Measurements from ENCODE around the gene RPP40. TPM values are rescaled to one million over a fixed set of nuclear protein-coding genes. Genes with fewer than 3 reads are reported as not detected.

Gene RPP40
- total and polyA plus RNA-seq, 2 of the 8 experiments (the other 6 are each of a cell fraction or from before 2014, with no cell fraction given): 7.0 to 15.7 TPM

DNA sequence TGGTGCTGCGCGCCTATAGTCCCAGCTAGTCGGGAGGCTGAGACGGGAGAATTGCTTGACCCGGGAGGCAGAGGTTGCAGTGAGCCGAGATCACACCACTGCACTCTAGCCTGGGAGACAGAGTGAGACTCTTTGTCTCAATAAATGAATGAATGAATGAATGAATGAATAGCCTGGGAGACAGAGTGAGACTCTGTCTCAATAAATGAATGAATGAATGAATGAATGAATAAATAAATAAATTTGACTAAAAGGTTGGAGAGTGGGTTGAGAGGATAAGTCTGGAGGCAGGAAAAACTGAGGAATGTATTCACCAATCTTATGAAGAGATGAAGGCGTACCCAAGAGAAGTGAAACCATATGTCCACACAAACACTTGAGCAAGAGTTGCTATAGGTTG, 24.5 kb upstream of the RPP40 start:
- H2AFZ ChIP-seq (ENCODE audit: low read length): no peak overlapping the region
- ChIA-PET POLR2A (ENCODE audit: partially characterized antibody) (no interaction called here), CTCF (ENCODE audit: partially characterized antibody) (no interaction called here)
- H2BK12ac ChIP-seq (ENCODE audit: low read depth, low read length): no peak overlapping the region
- no peaks in the 10 kb centered on the region for H3K36me3 ChIP-seq (ENCODE audit: control insufficient read depth in 2 of 4, insufficient read depth in 4 of 4, low read length in 3 of 4)
- H3K23ac ChIP-seq (ENCODE audit: insufficient read length): no peak overlapping the region
- H2BK15ac ChIP-seq (ENCODE audit: low read length): no peak overlapping the region
- H3K27ac ChIP-seq (ENCODE audit: low read depth, low read length): no peak overlapping the region
- no peak overlapping the region for H2AK5ac ChIP-seq (ENCODE audit: low read depth, low read length)
- FAIRE-seq (no peak), DNase-seq (ENCODE audit: low read depth in 1 of 2, low spot score in 2 of 2) (no peak)
- WGBS, 2 experiments (ENCODE audit: extremely low coverage in 1 of 2, insufficient coverage in 1 of 2, insufficient read length in 1 of 2, insufficient replicate concordance in 2 of 2, low coverage in 1 of 2, low lambda C conversion rate in 2 of 2, missing lambda C conversion rate in 1 of 2): 97% methylated on average over 7 of the region's 7 CpGs; no CpG with 5 or more reads in 1 of the 2 experiments
- no peak for TF ChIP-seq KDM4A (IDR thresholded peaks at IDR 0.05; ENCODE audit: low read depth, low read length, severe bottlenecking)
- TF ChIP-seq PHF8 (conservative IDR thresholded peaks at IDR 0.05; ENCODE audit: low read depth, low read length): no peak
- no peak for TF ChIP-seq CEBPB (IDR thresholded peaks at IDR 0.05; ENCODE audit: low read depth, low read length)
- no peaks in the 10 kb centered on the region for H3K9me3 ChIP-seq (ENCODE audit: insufficient read depth in 2 of 2, low read depth in 1 of 2, low read length in 1 of 2)
- H3K56ac ChIP-seq (replicated peaks; ENCODE audit: insufficient read length, low read depth, low read length): no peak overlapping the region
- peaks cover 3% of the 10 kb centered on the region; the same call in 1 of the 2 replicates for H3K23me2 ChIP-seq (ENCODE audit: low read depth, low read length)
- H4K20me1 ChIP-seq (replicated peaks in 1 of 2; ENCODE audit: control insufficient read depth in 1 of 2, insufficient read depth in 2 of 2, low read length in 2 of 2): no peaks in the 10 kb centered on the region
- peaks cover 2 to 8% (median 4%) of the 10 kb centered on the region in 4 experiments; a peak in 5 of 7 replicates for H3K4me1 ChIP-seq (replicated peaks in 1 of 4; ENCODE audit: control insufficient read depth in 3 of 4, insufficient read depth in 4 of 4, low read length in 3 of 4)
- no peak overlapping the region for H2BK5ac ChIP-seq (ENCODE audit: low read depth, low read length)
- H3K18ac ChIP-seq (ENCODE audit: extremely low read depth, low read length): no peak overlapping the region
- H3K14ac ChIP-seq (ENCODE audit: insufficient read length): no peak overlapping the region
- H2BK20ac ChIP-seq (ENCODE audit: low read length): no peak overlapping the region
- H2BK120ac ChIP-seq (replicated peaks; ENCODE audit: low read depth, low read length): no peak overlapping the region
- H3K27me3 ChIP-seq (replicated peaks in 1 of 4; ENCODE audit: control insufficient read depth in 3 of 4, extremely low read depth in 1 of 4, insufficient read depth in 3 of 4, low read length in 3 of 4): no peaks in the 10 kb centered on the region
- no peak overlapping the region for H3K9ac ChIP-seq (replicated peaks in 1 of 4; ENCODE audit: extremely low read depth in 1 of 4, low read depth in 3 of 4, low read length in 3 of 4)
- no peak overlapping the region for H4K5ac ChIP-seq (ENCODE audit: insufficient read length, low read depth, low read length)
- no peak overlapping the region for H4K91ac ChIP-seq (replicated peaks; ENCODE audit: insufficient read length, low read length)
- no peak overlapping the region for H3K4me3 ChIP-seq (ENCODE audit: extremely low read depth in 1 of 4, insufficient read depth in 2 of 4, low read depth in 3 of 4, low read length in 4 of 4)
- no peaks in the 10 kb centered on the region for H3K79me2 ChIP-seq (ENCODE audit: control insufficient read depth in 1 of 2, insufficient read depth in 2 of 2, low read length in 2 of 2)
- no peak overlapping the region for H4K8ac ChIP-seq (ENCODE audit: extremely low read depth, insufficient read depth, low read length)
- H3K79me1 ChIP-seq (ENCODE audit: low read depth, low read length): no peaks in the 10 kb centered on the region
- H3K4ac ChIP-seq (replicated peaks; ENCODE audit: insufficient read length, low read depth, low read length): no peak overlapping the region
- H3K4me2 ChIP-seq (ENCODE audit: insufficient read depth in 1 of 2, low read depth in 2 of 2, low read length in 2 of 2): no peak overlapping the region
